HG02943 (cell line): ENCODE measurements around the gene LIPN.

Experiments
- ATAC-seq: cut with Tn5 transposase; IDR thresholded peaks from one replicate; pipeline ENCODE4 v1.9.1; 2021; ENCODE audit warnings: mild to moderate bottlenecking, low read depth, moderate library complexity; ENCODE audit not compliant: unreplicated experiment

LIPN gene

DNA sequence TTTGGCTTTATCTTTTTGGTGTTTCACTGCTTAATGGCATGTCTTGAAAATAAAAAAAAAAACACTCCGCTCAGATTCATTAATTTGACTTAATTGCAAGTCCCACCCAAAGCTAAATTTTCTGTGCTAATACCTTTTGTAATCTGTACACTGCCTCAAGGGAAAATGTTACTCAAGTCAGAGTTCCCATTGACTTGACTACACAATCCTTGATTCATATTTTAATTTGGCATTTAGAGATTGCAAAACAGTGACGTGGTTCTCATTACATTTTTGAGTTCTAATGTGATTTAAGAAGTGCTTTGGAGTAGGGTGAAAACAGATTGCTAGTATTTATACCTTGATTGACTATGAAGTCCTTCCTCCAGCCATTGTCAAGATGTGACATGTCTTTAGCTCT is 21.4 kb downstream of the LIPN start:
- no peak for ATAC-seq

DNA sequence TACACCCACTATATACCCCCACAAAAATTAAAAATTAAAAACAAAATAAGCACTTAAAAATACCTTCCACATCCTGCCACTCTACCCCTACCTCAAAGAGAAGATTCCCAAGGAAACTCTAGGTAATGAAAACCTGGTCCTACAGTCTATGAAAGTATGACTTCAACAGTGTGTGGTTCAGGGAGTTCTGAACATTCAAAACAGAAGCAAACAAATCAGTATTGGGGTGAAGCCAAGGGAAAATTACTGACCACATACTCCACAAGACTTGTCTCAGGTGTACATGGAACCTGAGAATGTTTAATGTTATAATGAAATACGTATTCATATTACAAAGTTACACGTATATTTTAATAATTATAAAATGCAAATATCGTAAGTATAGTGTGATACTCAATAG is 22.4 kb downstream of the LIPN start:
- ATAC-seq: no peak

DNA sequence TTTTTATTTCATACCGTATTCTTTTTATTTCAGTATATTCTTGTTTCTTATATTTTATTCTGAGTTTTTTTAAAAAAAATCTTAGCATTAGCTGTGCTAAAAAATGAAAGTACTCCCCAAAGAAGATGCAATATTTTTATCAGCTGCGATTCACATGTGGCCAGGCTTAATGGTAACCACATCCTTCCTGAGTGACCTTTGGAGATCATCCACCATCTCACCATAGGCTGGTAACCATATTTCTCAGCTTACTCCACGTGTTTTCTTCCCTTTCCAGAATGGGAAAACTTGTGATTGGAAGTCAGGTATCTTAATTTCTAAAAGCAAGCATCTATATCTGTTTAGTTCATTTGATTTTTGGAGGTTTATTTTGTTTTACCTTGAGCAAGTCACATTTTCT is 23.9 kb downstream of the LIPN start:
- ATAC-seq: no peak

DNA sequence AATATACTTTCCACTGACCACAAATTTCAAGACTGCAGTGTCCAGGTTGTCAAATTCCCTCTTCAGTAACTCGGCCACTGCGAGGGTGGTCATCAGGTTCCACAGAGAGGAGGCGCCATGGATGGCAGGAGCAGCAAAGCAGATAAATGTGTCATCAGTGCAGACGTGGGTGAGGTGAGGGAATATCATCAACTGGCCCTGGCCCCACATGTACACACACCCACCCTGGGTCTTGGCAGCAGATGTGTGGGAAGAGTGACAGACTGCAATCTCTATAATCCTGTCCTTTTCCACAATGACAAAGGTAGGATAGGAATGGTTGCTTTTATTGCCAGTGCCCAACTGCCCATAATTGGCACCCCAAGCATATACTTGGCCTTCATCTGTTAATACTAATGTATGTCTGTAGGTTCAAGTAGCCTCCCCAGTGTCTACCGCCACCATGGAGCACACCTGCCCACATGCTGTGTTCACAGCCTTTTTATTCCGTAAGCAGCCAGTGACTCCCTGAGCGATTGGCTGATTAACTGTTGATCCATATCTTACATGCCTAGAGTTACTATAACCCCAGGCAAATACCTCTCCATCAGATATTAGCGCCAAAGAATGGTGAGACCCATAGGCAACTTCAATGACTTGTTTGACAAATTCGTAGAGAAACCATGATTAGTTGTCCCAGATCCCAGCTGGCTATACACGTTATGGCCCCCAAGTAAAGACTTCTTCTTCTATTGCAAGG is 26.4 kb downstream of the LIPN start:
- ATAC-seq: no peak

DNA sequence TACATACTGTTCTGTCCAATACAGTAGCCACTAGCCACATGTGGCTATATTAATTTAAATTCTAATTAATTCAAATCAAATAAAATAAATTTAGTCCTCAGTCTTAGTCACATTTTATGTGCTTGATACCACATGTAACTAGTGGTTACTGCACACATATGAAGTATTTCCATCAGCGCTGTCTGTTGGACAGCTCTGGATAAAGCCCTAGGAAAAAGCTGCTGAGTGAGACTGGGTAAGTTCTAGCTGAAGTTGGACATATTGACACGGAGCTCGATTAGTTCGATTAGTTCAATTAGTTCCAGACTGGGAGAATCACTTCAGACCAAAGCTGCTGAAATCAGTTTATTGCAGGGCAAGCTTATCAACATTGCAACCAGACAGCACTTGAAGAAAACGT is 27.6 kb downstream of the LIPN start:
- no peak for ATAC-seq

DNA sequence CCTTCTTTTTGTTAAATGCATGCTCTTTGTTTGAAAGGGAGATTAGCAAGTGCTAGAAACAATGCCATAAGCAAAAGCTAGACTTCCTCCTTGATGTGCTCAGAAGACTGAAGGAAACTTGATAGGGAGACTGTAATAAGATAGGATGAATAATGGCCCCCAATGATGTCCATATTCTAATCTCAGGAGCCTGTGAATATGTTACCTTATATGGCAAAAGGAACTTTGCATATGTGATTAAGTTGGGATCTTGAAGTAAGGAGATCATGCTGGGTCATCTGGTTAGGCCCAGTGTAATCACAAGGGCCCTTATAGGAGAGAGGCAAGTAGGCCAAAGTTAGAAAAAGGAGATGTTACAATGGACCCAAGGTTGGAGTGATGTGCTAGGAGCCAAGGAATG is 29.1 kb downstream of the LIPN start:
- ATAC-seq: no peak

DNA sequence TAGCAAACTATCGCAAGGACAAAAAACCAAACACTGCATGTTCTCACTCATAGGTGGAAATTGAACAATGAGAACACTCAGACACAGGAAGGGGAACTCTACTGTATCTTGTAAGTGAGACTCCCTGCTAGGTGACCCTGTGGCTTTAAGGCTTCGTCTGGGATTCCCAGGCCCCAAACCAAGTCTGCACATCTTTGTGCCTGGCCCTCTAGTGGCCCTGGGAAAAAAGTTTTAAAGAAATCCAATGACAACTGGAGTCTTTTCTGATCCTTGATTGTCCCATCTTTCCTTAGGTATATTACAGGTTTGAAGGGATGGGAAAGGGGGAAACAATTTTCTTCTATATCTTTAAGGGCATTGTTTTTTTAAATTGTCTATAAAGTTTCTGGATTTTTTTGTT is 32.1 kb downstream of the LIPN start:
- ATAC-seq: no peak

DNA sequence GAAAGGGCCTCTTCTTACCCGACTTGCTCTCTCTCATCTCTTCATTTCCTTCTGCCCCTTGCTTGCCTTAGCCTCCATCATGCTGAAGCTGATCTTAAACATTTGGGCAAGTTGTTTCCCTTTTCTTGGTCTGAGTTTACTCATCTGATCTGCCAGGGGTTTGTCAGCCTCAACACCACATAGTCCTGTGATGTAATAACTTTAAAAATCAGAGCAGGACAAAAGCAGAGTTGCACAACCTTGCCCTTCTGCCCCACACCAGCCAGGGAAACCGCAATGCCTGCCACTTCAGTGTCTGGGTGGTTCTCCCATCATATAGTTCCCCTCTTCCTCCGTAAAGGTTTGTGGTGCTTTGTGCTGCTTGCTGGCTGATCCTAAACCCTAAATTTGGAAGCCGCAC is 32.8 kb downstream of the LIPN start:
- ATAC-seq: no peak

DNA sequence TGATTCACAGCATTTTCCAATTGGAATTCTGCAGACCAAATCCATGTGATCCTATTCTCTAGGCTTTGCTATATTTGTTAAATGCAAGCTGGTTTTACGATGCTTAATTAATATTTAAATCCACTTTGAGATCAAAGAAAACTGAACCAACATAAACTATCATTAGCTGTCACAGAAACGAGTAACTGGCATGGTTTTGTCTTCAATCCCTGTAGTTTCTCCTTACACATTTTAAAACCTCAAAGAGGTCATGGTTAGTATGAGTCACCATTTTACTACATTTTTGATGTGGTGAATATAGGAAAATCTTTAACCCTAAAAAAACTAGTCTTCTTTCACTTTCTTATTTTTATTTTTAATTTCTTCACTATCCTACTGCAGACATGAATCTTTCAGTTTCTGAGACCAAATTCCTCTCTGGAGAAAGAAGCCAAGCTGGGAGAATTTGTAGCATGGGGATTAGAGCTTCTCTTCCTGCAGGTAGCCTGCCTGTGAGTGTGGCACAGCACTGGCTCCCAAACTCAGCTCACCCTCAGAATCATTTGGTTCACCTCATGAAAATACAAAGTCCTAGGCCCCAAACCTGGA is 34.0 kb downstream of the LIPN start:
- no peak for ATAC-seq

DNA sequence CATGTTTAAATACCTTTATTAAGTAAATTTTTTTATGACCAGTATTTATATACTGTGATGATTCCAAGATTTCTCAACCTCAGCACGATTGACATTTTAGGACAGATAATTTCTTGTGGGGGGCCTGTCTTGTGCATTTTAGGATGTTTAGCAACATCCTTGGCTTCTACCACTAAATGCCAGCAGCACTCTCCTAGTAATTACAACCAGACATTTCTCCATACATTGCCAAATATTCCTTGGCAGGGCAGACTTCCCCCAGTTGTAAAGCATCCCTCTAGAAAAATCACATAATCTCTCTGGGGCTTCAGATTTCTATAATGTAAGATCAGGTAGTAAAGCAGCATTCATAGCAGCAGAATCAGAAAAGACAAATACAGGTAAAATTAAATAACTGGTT is 34.9 kb downstream of the LIPN start:
- ATAC-seq: no peak

DNA sequence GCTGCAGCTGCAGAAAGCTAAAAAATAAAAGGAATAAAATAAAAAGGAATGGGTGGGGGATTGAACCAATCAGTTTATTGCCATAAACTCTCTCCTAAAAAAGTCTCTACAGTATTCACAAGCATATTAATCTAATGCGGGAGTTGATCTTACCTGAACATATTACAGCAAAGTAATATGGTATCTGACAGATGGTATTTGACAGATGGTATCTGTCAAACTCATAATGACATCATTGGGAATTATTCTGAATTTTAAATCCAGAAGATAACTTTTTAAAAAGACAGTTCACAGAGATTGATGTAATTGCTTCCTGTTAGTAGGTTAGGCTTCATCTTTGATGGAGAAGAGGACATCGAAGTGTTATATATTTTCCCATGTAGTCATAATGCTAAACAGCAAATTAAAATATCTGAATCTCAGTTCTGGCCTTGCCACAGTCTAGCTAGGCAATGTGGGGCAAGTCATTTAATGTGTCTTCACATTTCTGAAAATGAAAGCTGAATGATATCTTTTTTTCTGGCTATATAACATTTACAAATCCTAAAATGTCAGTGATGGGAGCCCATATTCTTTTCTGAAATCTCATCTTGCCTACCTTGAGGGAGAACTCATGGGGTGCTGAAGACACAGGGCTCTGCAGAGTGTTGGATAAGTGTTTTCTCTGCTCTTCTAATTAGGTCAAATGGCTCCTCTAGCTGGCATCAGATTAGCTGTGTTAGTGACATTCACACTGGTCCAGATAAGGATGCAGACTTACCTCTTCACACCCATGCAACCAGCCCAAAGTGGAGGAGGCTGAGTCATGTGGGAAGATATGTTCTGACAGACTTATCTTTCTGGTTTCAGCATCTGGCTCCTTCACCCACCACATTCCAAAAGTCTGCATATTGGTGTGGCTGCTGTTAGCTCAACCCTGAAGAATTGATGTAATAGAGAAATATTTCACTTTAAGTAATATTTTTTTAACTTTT is 40.6 kb downstream of the LIPN start:
- no peak for ATAC-seq

DNA sequence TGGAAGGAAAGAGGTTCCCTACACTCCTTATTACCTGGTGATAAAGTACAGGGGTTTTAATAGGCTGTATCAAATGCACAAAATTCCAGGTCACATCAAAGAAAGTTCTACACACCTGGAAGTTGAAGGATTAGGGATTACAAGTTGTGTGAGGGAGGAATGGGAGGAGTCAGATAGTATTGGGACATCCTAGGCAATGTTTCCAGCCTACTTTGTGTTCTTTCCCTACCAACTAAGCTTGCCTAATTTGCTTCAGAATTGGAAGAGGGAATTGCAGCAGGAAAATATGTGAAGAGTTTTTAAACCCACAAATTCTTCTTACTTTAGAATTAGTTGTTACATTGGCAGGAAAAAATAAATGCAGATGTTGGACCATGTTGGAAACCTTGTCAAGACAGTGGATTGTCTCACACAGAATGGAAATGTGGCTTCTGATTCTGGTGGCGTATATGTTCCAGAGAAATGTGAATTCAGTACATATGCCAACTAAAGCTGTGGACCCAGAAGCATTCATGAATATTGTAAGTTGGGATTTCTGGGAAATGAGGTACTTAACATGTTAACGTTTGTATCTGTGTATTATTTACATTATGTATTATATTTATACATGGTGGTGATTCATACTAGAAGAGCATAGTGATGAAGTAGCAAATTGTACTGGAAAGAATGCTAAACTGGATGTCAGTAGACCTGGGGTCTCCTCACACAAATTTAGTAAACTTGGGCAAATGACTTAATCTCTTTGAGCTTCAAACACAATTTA is 42.9 kb downstream of the LIPN start, which contains the start of gene LIPM:
Gene LIPM, plus strand, starts transcription at position 208 of the 763 bp plus-strand sequence. Its CDS starts 167 bp downstream, at position 375.
- no peak for ATAC-seq

DNA sequence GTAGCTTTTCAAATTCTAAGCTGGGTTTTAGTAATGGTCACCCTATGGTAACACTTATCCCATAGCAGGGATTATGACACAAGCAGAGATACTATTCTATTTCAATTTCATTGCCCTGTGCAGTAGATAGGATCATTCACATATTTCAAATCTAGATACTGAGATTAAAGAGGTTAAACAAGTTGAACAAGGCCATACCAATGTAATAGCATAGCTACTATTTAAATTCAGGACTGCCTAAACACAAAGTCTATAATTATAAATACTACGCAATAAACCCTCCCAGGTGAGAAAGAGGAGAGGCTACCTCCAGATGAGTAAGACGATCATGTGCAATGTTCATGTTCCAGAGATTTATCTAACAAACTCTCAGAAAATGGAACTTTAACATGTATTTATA is 43.8 kb downstream of the LIPN start:
- ATAC-seq: no peak

DNA sequence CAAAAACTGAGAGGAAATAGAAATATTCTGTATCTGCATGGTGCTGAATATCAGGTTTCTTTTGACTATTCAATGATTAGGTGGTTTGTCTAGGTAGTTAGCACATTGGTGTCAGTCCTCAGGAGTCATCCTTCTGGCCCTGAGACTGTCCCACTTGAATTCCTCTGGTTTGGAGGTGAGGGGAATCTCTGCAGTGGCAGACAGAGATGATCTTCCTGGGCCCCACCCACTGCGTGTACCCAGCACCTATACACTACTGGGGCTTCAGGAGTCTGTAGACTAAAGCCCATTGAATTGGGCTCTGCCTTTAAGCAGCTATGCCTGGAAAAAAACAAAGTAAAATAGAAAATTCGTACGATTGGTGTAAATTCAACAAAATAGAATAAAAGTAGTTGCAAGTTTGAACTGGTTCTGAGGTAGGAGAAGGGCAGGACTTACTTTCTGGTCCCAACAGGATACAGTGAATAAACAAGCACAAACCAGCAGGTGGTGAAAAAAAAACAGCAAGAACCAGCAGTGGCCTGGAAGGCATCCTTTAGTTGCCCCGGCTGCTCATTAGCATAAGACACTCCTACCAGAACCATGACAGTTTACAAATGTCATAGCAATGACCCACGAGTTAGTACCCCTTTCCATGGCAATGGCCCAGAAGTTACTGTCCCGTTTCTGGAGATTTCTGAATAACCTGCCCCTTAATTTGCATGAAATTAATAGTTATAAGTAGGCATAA is 44.4 kb downstream of the LIPN start:
- no peak for ATAC-seq

DNA sequence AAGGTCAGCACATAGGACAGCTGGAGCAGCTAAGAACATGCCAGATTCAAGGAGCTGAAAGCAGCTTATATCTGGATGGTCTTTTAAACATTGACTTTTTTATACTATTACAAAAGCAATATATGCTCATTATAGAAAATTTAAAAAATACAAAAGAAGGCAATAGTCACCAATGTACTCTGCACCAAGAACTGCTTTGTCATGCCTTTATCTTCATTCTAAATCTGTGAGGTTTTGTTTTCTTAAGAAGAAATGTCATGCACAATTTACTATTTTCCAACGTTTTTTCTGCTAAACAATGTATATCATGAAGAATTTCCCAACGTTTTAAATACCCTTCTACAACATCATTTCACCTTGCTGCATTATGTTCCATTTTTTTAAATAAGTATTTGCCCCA is 45.5 kb downstream of the LIPN start:
- ATAC-seq: no peak

DNA sequence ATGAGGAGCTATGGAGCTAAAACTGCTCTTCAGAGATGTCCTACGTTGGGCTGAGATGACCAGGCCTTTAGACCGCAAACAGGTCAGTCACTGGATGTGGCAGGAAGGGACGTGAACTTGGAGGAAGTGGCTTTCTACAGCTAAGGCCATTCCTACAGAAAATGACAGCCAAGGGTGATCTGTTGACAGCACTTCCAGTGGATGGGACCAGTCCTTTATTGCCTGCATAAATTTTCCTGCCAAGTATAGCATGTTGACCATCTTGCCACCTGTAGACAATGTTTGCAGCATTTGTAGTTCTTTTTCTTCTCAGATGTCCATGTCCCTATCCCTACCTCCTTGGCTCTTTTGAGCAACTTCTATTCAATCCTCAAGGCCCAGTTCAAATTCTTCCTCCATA is 46.1 kb downstream of the LIPN start:
- ATAC-seq: no peak

DNA sequence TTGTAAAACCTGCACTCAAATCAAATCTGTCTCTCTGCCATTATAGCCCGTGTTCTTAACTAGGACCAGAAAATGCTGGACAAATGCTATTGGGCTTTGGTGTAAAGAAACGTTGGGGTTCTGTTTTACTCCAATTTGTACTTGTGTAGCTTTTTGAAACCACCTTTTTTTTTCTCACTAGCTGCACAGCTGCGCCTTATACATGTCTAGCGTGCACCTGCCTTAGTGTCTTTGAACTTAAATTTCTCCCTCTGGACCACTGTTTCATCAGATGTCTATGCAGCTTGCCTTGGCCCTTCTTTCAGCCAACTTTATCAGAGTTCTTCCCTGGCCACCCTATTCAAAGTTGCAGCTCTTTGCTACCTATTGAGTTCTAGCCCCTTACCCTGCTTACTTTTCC is 49.8 kb downstream of the LIPN start:
- ATAC-seq: no peak

DNA sequence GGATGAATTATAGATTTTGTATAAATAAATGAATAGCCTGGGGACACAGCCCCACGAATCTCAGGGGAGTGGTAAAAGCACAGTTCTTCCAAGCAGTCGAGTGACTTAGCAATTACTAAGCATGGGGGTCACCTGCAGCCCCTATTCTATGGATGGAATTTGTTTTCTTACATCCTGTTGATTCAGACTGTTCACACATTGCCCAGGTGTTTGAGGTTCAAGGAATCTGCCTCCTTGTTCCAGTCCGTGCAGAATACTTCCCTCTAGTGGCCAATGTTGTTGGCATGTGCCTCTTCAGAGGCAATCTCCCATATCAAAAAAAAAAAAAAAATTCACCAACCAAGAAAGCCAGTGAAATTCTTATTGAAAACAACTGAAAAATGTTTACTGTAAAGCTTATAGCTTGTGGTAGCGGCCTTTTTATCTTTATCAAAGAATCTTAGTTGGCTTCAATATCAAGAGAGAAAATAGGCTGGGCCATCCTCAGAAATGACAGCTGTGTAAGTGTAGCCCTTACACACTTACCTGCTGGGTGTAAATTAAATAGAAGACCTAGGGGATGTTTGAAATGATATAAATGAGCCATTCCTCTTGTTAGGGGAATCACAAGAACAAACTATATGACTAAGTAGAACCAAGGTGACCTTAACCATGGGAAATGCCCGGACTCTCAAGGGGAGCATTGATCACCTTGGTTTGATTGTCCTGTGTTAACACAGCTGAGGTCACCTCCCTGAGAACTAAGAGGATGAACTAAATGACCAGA is 50.6 kb downstream of the LIPN start:
- ATAC-seq: no peak

DNA sequence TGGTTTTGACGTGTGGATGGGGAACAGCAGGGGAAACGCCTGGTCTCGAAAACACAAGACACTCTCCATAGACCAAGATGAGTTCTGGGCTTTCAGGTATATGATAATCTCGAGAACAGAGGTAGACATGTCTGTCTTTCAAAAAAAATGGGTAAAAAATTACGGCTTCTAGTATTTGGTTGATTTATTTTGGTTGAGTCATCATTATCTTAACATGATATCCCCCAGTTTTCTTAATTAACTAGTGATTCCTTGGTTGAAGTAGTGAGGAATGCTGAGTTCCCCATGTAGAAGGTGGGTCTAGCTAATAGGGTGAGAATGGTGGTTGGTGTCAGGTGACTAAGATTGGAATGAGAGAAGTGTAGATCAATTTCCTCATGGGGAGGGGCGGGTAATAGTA is 53.4 kb downstream of the LIPN start:
- ATAC-seq: no peak
